ENCODE measurements around the gene KIAA0753.

Gene KIAA0753

DNA sequence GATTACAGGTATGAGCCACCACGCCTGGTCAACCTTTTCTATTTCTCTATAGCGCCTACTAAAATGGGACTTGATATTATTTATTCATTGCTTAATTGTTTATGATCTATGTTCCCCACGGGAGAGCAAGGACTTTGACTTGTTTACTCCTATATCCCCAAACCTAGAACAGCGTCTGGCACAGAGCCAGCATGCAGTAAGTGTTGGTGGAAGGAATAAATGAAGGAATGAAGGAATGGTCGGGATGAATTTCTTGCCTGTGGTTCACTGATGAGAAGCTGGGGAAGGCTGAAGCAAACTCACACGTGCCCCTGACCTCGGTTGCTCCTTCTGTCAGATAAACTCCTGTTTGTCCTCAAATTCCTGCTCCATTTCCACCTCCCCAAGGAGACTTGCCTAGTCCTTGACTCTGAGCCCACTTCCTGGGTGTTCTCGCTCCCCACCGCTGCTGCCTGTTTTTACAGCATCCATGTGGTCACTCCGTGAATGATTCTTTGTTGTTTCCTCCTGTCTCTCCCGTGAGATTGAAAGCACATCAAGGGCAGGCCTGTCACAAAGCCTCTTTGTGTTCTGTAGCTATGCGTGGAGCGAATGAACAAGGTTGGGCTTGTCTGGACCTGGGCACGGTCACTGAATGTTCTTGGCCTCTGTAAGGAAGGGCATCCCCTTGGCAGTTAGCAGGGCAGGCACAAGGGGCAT is 28.4 kb upstream of the KIAA0753 start:
- H3K27me3 ChIP-seq (ENCODE audit: insufficient read depth, poor library complexity, severe bottlenecking), result peaks cover 2% of the 10 kb centered on the region
- no peak overlapping the region for H3K4me3 ChIP-seq (replicated peaks; ENCODE audit: insufficient read depth, low read length)
- no peak overlapping the region for H3K27ac ChIP-seq (replicated peaks)
- no peak for DNase-seq (ENCODE audit: low read depth in 1 of 2, low spot score in 1 of 2)
- TF ChIP-seq GABPA (IDR thresholded peaks at IDR 0.05; ENCODE audit: low read depth) (no peak), SPI1 (IDR thresholded peaks at IDR 0.05; ENCODE audit: borderline replicate concordance, low read depth) (no peak), POLR2AphosphoS5 (IDR thresholded peaks at IDR 0.05; ENCODE audit: low read depth) (no peak)
- TF ChIP-seq, protein P1, sequence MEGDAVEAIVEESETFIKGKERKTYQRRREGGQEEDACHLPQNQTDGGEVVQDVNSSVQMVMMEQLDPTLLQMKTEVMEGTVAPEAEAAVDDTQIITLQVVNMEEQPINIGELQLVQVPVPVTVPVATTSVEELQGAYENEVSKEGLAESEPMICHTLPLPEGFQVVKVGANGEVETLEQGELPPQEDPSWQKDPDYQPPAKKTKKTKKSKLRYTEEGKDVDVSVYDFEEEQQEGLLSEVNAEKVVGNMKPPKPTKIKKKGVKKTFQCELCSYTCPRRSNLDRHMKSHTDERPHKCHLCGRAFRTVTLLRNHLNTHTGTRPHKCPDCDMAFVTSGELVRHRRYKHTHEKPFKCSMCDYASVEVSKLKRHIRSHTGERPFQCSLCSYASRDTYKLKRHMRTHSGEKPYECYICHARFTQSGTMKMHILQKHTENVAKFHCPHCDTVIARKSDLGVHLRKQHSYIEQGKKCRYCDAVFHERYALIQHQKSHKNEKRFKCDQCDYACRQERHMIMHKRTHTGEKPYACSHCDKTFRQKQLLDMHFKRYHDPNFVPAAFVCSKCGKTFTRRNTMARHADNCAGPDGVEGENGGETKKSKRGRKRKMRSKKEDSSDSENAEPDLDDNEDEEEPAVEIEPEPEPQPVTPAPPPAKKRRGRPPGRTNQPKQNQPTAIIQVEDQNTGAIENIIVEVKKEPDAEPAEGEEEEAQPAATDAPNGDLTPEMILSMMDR (IDR thresholded peaks at IDR 0.05; ENCODE audit: insufficient read depth, low read length), result no peak
- TF ChIP-seq, protein P2, sequence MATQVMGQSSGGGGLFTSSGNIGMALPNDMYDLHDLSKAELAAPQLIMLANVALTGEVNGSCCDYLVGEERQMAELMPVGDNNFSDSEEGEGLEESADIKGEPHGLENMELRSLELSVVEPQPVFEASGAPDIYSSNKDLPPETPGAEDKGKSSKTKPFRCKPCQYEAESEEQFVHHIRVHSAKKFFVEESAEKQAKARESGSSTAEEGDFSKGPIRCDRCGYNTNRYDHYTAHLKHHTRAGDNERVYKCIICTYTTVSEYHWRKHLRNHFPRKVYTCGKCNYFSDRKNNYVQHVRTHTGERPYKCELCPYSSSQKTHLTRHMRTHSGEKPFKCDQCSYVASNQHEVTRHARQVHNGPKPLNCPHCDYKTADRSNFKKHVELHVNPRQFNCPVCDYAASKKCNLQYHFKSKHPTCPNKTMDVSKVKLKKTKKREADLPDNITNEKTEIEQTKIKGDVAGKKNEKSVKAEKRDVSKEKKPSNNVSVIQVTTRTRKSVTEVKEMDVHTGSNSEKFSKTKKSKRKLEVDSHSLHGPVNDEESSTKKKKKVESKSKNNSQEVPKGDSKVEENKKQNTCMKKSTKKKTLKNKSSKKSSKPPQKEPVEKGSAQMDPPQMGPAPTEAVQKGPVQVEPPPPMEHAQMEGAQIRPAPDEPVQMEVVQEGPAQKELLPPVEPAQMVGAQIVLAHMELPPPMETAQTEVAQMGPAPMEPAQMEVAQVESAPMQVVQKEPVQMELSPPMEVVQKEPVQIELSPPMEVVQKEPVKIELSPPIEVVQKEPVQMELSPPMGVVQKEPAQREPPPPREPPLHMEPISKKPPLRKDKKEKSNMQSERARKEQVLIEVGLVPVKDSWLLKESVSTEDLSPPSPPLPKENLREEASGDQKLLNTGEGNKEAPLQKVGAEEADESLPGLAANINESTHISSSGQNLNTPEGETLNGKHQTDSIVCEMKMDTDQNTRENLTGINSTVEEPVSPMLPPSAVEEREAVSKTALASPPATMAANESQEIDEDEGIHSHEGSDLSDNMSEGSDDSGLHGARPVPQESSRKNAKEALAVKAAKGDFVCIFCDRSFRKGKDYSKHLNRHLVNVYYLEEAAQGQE (IDR thresholded peaks at IDR 0.05; ENCODE audit: insufficient replicate concordance, low read depth), result no peak

DNA sequence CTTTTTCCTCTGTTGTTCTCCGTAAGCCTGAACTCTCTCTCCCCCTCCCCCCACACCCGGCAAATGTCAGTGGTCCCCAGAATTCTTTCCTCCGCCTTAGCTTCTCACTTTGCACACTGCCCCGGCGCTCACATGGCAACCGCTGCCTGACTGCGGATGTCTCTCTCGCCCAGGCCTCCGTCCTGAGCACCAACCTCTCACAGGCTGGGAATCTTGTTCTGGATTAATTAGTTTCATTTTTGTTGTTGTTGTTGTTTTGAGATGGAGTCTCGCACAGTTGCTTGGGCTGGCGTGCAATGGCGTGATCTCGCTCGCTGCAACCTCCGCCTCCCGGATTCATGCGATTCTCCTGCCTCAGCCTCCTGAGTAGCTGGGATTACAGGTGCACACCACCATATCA is 27.7 kb upstream of the KIAA0753 start:
- no peak overlapping the region for H3K27ac ChIP-seq (replicated peaks)
- TF ChIP-seq, protein P1 (IDR thresholded peaks at IDR 0.05; ENCODE audit: insufficient read depth, low read length), result no peak
- no peak for TF ChIP-seq GABPA (IDR thresholded peaks at IDR 0.05; ENCODE audit: low read depth)
- no peak for TF ChIP-seq POLR2AphosphoS5 (IDR thresholded peaks at IDR 0.05; ENCODE audit: low read depth)
- TF ChIP-seq SPI1 (IDR thresholded peaks at IDR 0.05; ENCODE audit: borderline replicate concordance, low read depth), result no peak
- TF ChIP-seq, protein P2 (IDR thresholded peaks at IDR 0.05; ENCODE audit: insufficient replicate concordance, low read depth), result no peak
- peaks cover 2% of the 10 kb centered on the region for H3K27me3 ChIP-seq (ENCODE audit: insufficient read depth, poor library complexity, severe bottlenecking)
- no peak for DNase-seq (ENCODE audit: low read depth in 1 of 2, low spot score in 1 of 2)
- H3K4me3 ChIP-seq (replicated peaks; ENCODE audit: insufficient read depth, low read length), result no peak overlapping the region

- H3K27ac ChIP-seq (replicated peaks), result no peak overlapping the region
- DNase-seq (ENCODE audit: low read depth in 1 of 2, low spot score in 1 of 2), result no peak
- H3K4me3 ChIP-seq (replicated peaks; ENCODE audit: insufficient read depth, low read length), result no peak overlapping the region
- peaks cover 2% of the 10 kb centered on the region for H3K27me3 ChIP-seq (ENCODE audit: insufficient read depth, poor library complexity, severe bottlenecking)
- no peak for TF ChIP-seq SPI1 (IDR thresholded peaks at IDR 0.05; ENCODE audit: borderline replicate concordance, low read depth)
- no peak for TF ChIP-seq POLR2AphosphoS5 (IDR thresholded peaks at IDR 0.05; ENCODE audit: low read depth)
- no peak for TF ChIP-seq GABPA (IDR thresholded peaks at IDR 0.05; ENCODE audit: low read depth)
- TF ChIP-seq, protein P2 (IDR thresholded peaks at IDR 0.05; ENCODE audit: insufficient replicate concordance, low read depth), result no peak
- TF ChIP-seq, protein P1 (IDR thresholded peaks at IDR 0.05; ENCODE audit: insufficient read depth, low read length), result no peak
Observed at GRCh38 chr17:6667516-6667915, 27.0 kb upstream of the KIAA0753 start.

Measured in HL-60 (cell line).